Stimulated activated naive CD4-positive, alpha-beta T cell treated with Interleukin-2 at 50 U/mL for 16 hours (primary cell): ENCODE measurements around the gene ZNF276.
"Not testable (repeated sequence)": the region's sequence is repeated elsewhere in the genome, so short reads cannot be mapped to it uniquely, and the experiment has no call there.

Experiments
- DNase-seq: peaks from one replicate; lab custom pipeline; 2025; lab: John Stamatoyannopoulos, UW

ZNF276 gene

GRCh38 chr16:89736554-89736953 is 15.2 kb downstream of the ZNF276 start:
- no peak for DNase-seq

GRCh38 chr16:89737341-89738071 is 16.2 kb downstream of the ZNF276 start:
- peak; percentile 20 for DNase-seq

- no peak for DNase-seq
Measured at GRCh38 chr16:89738072-89738377, 16.7 kb downstream of the ZNF276 start.

- no peak for DNase-seq
Measured at GRCh38 chr16:89738538-89739317, 17.4 kb downstream of the ZNF276 start.

- DNase-seq = no peak
Measured at GRCh38 chr16:89739383-89739782, 18.0 kb downstream of the ZNF276 start.

DNA sequence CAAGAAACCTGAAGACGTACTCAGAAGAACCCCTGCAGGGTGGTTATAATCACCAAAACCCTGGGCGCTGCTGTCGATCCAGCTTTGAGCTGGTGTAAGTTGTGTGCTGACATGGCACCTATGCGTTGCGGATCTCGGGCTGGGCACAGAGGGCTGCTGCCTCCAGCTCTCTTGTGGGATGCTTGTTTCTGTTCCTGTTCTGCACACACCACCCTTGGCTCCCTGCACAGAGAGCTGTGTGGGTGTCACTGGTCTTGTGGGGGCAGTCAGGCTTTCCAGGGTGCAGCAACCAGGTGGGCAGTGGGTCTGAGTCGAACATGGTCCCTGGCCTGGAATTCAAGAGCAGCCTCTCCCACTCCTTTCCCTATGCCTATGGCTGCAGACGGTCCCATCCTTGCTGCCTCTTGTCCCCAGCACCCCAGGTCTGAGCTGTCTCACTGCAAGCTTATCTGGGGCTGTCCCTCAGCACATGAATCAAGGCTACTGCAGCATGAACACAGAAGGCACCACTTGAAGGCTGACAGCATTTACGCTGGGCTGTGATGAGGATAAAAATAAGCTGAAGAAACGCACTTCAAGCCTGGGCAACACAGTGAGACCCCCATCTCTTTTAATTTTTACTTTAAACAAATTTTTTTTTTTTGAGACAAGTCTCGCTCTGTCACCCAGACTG is 20.1 kb downstream of the ZNF276 start:
- DNase-seq = no peak

DNA sequence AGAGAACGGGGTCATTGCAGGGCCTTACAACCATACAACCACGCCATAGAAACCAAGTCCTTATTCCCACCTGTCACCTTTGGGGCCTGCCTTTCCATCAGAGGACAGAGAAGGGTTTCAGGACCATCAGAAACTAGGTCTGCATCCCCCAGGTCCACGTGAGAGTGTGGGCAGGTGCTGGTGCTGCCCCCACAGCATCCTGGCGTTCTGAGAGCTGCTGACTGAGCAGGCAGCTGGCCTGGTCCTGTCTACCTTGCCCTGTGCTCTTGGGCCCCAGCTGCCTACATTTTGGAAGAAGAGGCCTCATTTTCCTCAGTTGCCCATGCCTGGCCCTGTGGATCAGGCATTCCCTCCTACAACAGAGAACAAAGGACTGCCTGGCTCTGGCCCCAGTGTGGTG is 21.6 kb downstream of the ZNF276 start:
- DNase-seq = no peak

DNA sequence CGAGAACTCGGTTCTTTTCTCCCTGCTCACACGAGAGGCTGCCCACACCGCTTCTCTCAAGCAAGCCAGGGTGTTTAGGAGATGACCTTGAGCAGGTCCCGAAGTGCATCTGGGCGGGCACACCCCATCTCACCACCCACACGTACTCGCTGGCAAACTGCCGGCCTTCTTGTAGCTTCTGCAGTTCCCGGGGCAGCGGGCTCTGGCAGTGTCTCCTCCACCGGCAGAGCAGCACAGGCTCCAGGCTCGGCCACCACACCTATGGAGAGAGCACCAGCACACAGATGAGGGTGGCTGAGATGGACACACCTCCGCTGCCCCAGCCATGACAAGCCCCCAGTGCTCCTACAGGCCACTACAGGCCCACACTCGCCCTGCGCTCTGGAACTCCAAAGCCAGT is 23.5 kb downstream of the ZNF276 start:
- no peak for DNase-seq

DNA sequence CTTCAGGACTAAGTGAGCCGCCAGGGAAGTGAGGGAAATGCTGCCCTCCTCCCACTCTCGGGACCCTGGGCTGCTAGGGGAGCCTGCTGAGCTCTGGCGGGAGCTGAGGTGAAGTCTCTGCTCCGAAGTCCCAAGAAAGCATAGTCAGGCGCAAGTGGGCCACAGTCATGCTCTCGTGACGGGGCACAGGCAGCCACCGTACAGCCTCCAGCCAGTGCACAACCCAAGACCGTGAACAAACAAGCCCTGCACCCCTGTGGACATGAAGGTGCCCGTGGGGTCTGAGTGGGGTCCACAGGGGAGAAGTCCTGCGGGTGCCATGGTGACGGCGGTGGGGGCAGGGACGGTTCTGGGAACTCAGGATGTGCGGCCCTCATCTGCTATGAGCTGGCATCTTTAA is 24.7 kb downstream of the ZNF276 start:
- DNase-seq = no peak

- DNase-seq = no peak
Measured at GRCh38 chr16:89748076-89748475, 26.7 kb downstream of the ZNF276 start.

GRCh38 chr16:89748921-89749320 is 27.6 kb downstream of the ZNF276 start:
- DNase-seq = no peak

DNA sequence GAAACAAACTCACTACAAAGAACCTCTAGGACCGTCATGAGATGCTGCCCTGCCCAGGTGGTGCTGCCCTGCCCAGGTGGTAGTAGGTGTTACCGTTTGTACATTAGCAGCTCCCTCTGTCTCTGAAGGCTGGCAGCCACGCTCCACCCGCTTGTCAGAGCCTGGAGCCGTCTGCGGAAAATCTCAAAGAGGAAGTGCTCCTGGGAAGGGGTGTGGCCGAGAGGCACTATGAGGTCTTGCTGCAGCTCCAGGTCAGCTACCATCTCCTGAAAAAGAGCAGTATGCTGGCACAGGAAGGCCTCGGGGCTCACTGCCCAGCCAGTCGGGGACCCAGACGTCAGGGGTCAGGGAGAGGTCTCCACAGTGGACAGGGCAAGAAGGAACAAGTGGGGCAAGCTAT is 28.3 kb downstream of the ZNF276 start:
- no peak for DNase-seq

DNA sequence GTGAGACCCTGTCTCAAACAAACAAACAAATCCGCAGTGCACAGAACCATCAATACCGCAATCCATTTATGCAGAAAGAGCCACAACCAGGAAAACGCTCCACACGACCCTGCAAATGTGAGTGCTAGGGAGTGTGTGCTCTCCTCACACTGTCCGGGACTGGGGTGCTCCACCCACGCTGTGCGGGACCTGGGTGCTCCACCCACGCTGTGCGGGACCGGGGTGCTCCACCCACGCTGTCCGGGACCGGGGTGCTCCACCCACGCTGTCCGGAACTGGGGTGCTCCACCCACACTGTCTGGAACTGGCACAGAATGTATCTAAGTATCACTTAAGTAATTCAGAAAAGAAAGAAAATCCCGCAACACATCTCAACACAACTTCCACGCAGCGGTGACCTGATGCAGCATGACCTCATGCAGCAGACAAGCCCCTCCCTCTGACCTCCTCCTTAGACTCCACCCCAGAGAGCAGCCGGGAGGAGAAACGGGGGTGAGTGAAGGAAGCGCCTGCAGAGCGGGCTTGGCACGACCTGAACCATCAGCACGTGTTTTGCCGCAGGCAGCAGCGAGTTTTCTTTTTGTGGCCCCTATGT is 38.5 kb downstream of the ZNF276 start:
- peak; percentile 39 for DNase-seq

DNA sequence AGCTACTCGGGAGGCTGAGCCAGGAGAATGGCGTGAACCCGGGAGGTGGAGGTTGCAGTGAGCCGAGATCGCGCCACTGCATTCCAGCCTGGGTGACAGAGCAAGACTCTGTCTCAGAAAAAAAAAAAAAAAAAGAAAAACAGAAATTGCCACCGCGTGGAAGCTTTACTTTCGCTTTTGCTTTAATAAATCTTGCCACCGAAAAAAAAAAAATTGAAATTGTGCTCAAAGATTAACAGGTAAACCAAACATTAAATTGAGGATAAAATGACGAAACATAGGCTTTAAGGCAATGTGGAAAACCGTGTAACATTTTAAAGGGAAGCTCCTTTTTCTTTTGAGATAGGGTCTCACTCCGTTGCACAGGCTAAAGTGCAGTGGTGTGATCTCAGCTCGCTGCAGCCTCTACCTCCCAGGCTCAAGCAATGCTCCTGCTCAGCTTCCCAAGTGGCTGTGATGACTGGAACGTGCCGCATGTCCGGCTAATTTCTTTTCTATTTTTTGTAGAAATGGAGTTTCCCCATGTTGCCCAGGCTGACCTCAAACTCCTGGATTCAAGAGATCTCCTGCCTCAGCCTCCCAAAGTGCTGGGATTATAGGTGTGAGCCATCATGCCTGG is 40.1 kb downstream of the ZNF276 start:
- no peak for DNase-seq

- no peak for DNase-seq
Measured at GRCh38 chr16:89764711-89765201, 43.4 kb downstream of the ZNF276 start.

DNA sequence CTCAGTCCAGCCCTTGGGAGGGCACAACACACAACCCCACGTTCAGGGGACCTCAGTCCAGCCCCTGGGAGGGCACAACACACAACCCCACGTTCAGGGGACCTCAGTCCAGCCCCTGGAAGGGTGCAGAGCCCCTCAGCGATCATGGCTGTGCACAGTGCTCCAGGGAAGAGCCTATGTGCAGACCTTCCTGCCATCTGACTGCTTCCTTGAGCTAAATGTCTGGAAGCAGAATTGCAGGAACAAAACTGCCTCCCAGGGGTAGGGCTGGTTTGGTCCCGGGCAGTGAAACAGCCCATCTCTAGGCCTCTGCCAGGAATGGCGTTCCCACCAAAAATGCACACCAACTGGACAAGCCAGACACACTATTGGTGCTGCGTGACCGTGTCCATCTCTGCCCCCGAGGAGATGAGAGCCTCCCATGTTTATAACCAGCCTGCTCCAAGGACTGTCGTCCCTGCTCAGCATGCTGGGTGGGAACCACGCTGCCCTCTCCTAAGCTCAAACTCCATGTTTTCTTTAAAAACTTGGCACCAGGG is 44.0 kb downstream of the ZNF276 start:
- DNase-seq = no peak

GRCh38 chr16:89770367-89770766 is 49.0 kb downstream of the ZNF276 start:
- DNase-seq = no peak

DNA sequence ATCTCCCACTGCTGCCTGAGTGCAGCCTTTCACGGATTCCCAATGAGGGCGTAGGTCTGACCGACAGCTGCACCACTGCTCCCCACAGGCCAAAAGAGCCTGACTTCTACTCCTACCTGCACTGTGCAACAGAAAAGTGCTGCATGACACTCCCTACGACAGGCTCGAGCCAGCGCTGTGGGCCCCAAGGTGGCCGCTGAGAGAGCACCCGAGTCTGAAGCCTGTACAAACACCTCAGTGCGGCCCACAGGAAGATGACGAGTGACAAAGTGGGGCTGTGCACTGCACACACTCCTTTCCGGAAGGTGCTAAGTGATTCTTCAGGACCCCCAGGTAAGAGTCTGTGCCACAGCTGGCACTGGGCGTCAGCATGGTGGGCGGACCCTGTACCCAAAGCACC is 53.9 kb downstream of the ZNF276 start:
- no peak for DNase-seq

DNA sequence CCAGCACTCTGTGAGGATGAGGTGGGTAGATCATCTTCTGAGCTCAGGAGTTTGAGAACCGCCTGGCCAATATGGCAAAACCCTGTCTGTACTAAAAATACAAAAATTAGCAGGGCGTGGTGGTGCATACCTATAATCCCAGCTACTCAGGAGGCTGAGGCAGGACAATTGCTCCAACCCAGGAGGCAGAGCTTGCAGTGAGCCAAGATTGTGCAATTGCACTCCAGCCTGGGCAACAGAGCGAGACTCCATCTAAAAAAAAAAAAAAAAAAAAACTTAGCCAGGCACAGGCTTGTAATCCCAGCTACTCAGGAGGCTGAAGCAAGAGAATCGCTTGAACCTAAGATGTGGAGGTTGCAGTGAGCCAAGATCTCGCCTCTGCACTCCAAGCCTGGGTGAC is 56.9 kb downstream of the ZNF276 start:
- DNase-seq = not testable (repeated sequence)

DNA sequence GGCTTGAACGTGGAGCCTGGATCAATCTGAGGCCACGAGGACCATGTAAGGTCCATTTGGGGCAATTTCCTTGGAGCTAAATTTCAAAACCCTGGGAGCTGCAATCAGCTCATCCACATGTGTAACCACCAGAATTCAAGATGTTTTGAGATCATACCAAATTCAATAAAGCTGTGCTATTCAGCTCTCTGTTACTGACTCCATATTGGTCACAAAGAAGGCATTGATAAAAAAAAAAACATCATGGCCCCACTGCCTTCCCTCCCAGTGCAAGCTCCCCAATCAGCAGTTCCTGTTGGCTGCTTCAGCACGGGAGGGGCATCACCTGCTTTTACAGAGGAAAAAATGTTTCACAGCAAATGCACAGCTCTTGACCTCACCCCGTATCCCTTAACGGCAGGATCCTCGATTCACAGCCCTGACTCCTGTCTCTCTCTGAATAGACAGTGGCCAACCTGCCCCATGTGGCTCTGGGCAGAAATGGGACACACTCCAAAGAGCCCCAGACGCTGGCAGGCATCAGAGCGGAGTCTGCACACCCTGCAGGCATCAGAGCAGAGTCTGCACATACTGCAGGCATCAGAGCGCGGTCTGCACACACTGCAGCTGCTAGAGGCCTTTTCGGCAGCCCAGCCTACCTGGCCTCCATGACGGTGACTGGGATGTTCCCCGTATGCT is 58.0 kb downstream of the ZNF276 start:
- no peak for DNase-seq

DNA sequence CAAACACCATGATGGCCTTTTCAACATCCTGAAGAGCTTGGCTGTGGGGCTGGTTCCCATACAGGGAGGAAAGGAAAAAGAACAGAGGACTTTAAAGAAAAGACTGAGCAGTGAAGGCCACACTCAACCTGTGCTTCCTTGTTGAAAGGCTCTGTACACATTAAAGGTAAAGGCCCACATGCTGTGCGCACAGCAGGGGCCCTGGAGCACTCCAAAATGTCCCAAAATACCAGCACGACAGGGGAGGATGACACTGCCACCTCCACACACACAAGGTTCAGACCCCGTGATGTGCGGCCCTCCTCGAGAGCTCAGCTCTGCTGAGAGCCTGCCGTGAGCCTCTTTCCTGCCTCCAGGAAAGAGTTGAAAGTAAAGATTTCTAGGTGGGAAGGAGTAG is 58.6 kb downstream of the ZNF276 start:
- DNase-seq = no peak
